GM21723 (cell line): ENCODE results near the gene LRP1.

Experiments used
- ATAC-seq: cut with Tn5 transposase; IDR thresholded peaks from one replicate; pipeline ENCODE4 v1.9.1; 2021; ENCODE audit warnings: mild to moderate bottlenecking, moderate library complexity; ENCODE audit not compliant: unreplicated experiment

The LRP1 gene

GRCh38 chr12:57190037-57190436 is 61.8 kb downstream of the LRP1 start:
- ATAC-seq, result no peak

- ATAC-seq, result no peak
Measured at GRCh38 chr12:57190821-57191220, 62.5 kb downstream of the LRP1 start.

- ATAC-seq, result no peak
Measured at GRCh38 chr12:57191410-57191809, 63.1 kb downstream of the LRP1 start.

- ATAC-seq, result no peak
Measured at GRCh38 chr12:57192920-57193319, 64.6 kb downstream of the LRP1 start.

- ATAC-seq, result no peak
Measured at GRCh38 chr12:57193706-57194245, 65.5 kb downstream of the LRP1 start.

- no peak for ATAC-seq
Measured at GRCh38 chr12:57194253-57194652, 66.0 kb downstream of the LRP1 start.

- no peak for ATAC-seq
Measured at GRCh38 chr12:57195186-57195585, 66.9 kb downstream of the LRP1 start.

- no peak for ATAC-seq
Measured at GRCh38 chr12:57195611-57196371, 67.5 kb downstream of the LRP1 start.

GRCh38 chr12:57196439-57196838 is 68.2 kb downstream of the LRP1 start:
- ATAC-seq, result no peak

GRCh38 chr12:57196956-57197355 is 68.7 kb downstream of the LRP1 start:
- no peak for ATAC-seq

- no peak for ATAC-seq
Measured at GRCh38 chr12:57198329-57198728, 70.0 kb downstream of the LRP1 start.

GRCh38 chr12:57199191-57199590 is 70.9 kb downstream of the LRP1 start:
- no peak for ATAC-seq

GRCh38 chr12:57200497-57200896 is 72.2 kb downstream of the LRP1 start:
- ATAC-seq, result no peak

GRCh38 chr12:57201219-57201618 is 72.9 kb downstream of the LRP1 start:
- ATAC-seq, result no peak

GRCh38 chr12:57201631-57202030 is 73.3 kb downstream of the LRP1 start:
- no peak for ATAC-seq

- no peak for ATAC-seq
Measured at GRCh38 chr12:57202321-57202720, 74.0 kb downstream of the LRP1 start.

- no peak for ATAC-seq
Measured at GRCh38 chr12:57203201-57203600, 74.9 kb downstream of the LRP1 start.

GRCh38 chr12:57203791-57204190 is 75.5 kb downstream of the LRP1 start:
- no peak for ATAC-seq

- no peak for ATAC-seq
Measured at GRCh38 chr12:57204454-57204853, 76.2 kb downstream of the LRP1 start.

GRCh38 chr12:57205186-57205585 is 76.9 kb downstream of the LRP1 start:
- ATAC-seq, result no peak

GRCh38 chr12:57205931-57206330 is 77.6 kb downstream of the LRP1 start:
- no peak for ATAC-seq

- no peak for ATAC-seq
Measured at GRCh38 chr12:57207731-57208630, 79.7 kb downstream of the LRP1 start.
